DMS114 treated with DMSO at 0.1 percent for 48 hours (cell line): ENCODE results near the gene SDHB.
"Not testable (repeated sequence)": the region's sequence is repeated elsewhere in the genome, so short reads cannot be mapped to it uniquely, and the experiment has no call there.

ENCODE experiments used
- DNase-seq: peaks from one replicate; lab custom pipeline; 2025; ENCODE audit not compliant: unreplicated experiment; lab: John Stamatoyannopoulos, UW

Gene SDHB

GRCh38 chr1:17075470-17076255 is 21.8 kb upstream of the SDHB start:
- DNase-seq = peak; percentile 14

GRCh38 chr1:17071794-17072193 is 18.0 kb upstream of the SDHB start:
- DNase-seq = no peak

GRCh38 chr1:17070163-17070525 is 16.3 kb upstream of the SDHB start:
- DNase-seq = no peak

GRCh38 chr1:17069452-17070162 is 15.8 kb upstream of the SDHB start:
- no peak for DNase-seq

- no peak for DNase-seq
Observed at GRCh38 chr1:17068789-17069188, 15.0 kb upstream of the SDHB start.

- DNase-seq = no peak
Observed at GRCh38 chr1:17067465-17068240, 13.8 kb upstream of the SDHB start.

- no peak for DNase-seq
Observed at GRCh38 chr1:17067069-17067426, 13.2 kb upstream of the SDHB start.

GRCh38 chr1:17066361-17067068 is 12.7 kb upstream of the SDHB start:
- no peak for DNase-seq

- DNase-seq = no peak
Observed at GRCh38 chr1:17065666-17066065, 11.8 kb upstream of the SDHB start.

GRCh38 chr1:17062751-17063150 is 8.9 kb upstream of the SDHB start:
- not testable (repeated sequence) for DNase-seq

GRCh38 chr1:17061892-17062291 is 8.1 kb upstream of the SDHB start:
- no peak for DNase-seq

GRCh38 chr1:17061486-17061885 is 7.7 kb upstream of the SDHB start:
- DNase-seq = no peak

GRCh38 chr1:17060306-17060749 is 6.5 kb upstream of the SDHB start:
- DNase-seq = no peak

GRCh38 chr1:17059391-17060305 is 5.8 kb upstream of the SDHB start:
- DNase-seq = peak; percentile 61

GRCh38 chr1:17056551-17056950 is 2.7 kb upstream of the SDHB start:
- no peak for DNase-seq

- DNase-seq = no peak
Observed at GRCh38 chr1:17055801-17056200, 2.0 kb upstream of the SDHB start.

GRCh38 chr1:17053086-17053684 is 647 bp downstream of the SDHB start:
- no peak for DNase-seq

GRCh38 chr1:17052641-17053040 is 1.2 kb downstream of the SDHB start:
- DNase-seq = no peak

- no peak for DNase-seq
Observed at GRCh38 chr1:17052038-17052437, 1.8 kb downstream of the SDHB start.

GRCh38 chr1:17047924-17048323 is 5.9 kb downstream of the SDHB start:
- DNase-seq = no peak
